ENCODE data around the gene OGFR.

The OGFR gene

DNA sequence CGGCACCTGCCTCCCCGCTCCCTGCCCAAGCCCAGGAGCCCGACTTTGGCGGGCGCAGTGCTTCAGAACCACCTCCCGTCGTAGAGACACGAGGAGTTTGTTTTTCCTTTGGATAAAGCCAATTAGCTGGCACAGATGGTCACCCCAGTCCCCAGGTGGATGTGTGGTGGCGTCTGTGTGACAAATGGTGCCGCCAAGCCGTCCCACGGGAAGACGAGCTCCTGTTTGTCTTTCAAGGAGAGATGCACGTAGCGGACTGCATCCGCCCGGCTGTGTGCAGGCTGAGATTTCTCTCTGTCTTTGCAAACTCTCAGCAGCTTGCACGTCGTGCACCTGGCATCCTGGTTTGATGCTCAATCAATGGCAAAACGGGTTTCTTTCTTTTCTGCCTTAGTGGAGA lies 24.4 kb upstream of the OGFR start:
- peaks cover 0 to 18% (median 14%) of the 10 kb centered on the region in 5 donors for H3K27me3 ChIP-seq (ENCODE audit: control insufficient read depth in 5 of 5, insufficient read depth in 4 of 5, low read length in 5 of 5)
- H3K9ac ChIP-seq (ENCODE audit: low read length in 5 of 5) = no peak overlapping the region
- H3K27ac ChIP-seq (ENCODE audit: low read depth, low read length) = no peak overlapping the region
- peaks cover 4 to 27% (median 17%) of the 10 kb centered on the region in 5 donors for H3K4me1 ChIP-seq (ENCODE audit: control insufficient read depth in 5 of 5, insufficient read depth in 5 of 5, low read length in 5 of 5)
- H3K36me3 ChIP-seq (ENCODE audit: control insufficient read depth in 5 of 5, insufficient read depth in 5 of 5, low read length in 5 of 5) = no peaks in the 10 kb centered on the region
- peaks cover 0 to 3% (median 0%) of the 10 kb centered on the region in 5 donors for H3K9me3 ChIP-seq (ENCODE audit: control insufficient read depth in 5 of 5, low read length in 5 of 5)
- no peak overlapping the region for H3K4me3 ChIP-seq (ENCODE audit: low read depth in 1 of 5, low read length in 5 of 5)

DNA sequence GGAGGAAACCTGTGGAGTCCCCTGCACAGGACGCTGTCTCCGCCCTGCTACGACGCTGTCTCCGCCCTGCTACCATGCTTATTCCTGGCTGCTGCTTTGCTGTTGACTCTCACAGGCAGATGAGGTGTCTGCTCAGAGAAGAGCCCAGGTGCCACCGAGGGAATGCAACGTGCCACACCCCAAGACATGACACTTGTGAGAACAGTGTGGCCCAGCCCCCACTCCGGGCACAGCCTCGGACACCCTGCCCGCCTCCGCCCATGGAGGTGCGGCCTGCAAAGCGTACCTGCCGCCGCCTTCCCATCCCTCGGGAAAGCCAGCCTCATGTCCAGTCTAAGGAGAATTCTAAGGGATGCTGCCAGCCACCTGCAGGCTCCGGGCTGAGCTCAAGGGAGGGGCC lies 23.9 kb upstream of the OGFR start:
- Histone ChIP-seq H3K4me1 (ENCODE audit: control insufficient read depth in 5 of 5, insufficient read depth in 5 of 5, low read length in 5 of 5) (peaks cover 4 to 27% (median 17%) of the 10 kb centered on the region in 5 donors), H3K27ac (ENCODE audit: low read depth, low read length) (no peak overlapping the region), H3K4me3 (ENCODE audit: low read depth in 1 of 5, low read length in 5 of 5) (no peak overlapping the region), H3K27me3 (ENCODE audit: control insufficient read depth in 5 of 5, insufficient read depth in 4 of 5, low read length in 5 of 5) (peaks cover 0 to 18% (median 11%) of the 10 kb centered on the region in 5 donors), H3K9me3 (ENCODE audit: control insufficient read depth in 5 of 5, low read length in 5 of 5) (peaks cover 0 to 3% (median 0%) of the 10 kb centered on the region in 5 donors), H3K36me3 (ENCODE audit: control insufficient read depth in 5 of 5, insufficient read depth in 5 of 5, low read length in 5 of 5) (no peaks in the 10 kb centered on the region), H3K9ac (ENCODE audit: low read length in 5 of 5) (no peak overlapping the region)

DNA sequence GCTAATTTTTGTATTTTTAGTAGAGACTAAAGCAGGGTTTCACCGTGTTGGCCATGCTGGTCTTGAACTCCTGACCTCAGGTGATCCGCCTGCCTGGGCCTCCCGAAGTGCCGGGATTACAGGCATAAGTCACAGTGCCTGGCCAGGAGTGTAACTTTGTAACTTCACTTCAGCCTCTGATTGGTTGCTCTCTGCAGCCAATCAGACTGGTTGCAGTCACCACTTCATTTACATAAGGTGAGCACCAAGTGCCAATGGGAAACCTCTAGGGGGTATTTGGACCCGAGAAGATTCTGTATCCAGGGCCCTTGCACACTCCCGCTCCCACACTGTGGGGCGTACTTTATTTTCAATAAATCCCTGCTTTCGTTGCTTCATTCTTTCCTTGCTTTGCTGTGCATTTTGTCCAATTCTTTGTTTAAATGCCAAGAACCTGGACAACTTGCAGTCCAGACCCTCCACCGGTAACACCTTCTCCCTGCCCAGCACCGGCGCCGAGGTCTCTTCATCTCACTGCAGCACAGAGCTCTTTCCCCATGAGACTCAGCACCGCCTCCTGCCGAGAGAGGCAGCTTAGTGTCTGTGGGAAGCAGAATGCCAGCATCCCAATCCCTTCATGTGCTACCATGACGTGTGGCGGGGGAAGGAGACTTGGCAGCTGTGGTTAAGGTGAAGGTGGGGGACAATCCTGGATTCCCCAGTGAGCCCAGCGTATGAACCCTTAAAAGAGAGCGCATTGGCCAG lies 22.3 kb upstream of the OGFR start:
- peaks cover 0 to 20% (median 15%) of the 10 kb centered on the region in 5 donors for H3K27me3 ChIP-seq (ENCODE audit: control insufficient read depth in 5 of 5, insufficient read depth in 4 of 5, low read length in 5 of 5)
- no peaks in the 10 kb centered on the region for H3K9me3 ChIP-seq (ENCODE audit: control insufficient read depth in 5 of 5, low read length in 5 of 5)
- H3K9ac ChIP-seq (ENCODE audit: low read length in 5 of 5) = no peak overlapping the region
- peaks cover 4 to 14% (median 11%) of the 10 kb centered on the region in 5 donors for H3K4me1 ChIP-seq (ENCODE audit: control insufficient read depth in 5 of 5, insufficient read depth in 5 of 5, low read length in 5 of 5)
- H3K36me3 ChIP-seq (ENCODE audit: control insufficient read depth in 5 of 5, insufficient read depth in 5 of 5, low read length in 5 of 5) = no peaks in the 10 kb centered on the region
- H3K27ac ChIP-seq (ENCODE audit: low read depth, low read length) = no peak overlapping the region
- no peak overlapping the region for H3K4me3 ChIP-seq (ENCODE audit: low read depth in 1 of 5, low read length in 5 of 5)

DNA sequence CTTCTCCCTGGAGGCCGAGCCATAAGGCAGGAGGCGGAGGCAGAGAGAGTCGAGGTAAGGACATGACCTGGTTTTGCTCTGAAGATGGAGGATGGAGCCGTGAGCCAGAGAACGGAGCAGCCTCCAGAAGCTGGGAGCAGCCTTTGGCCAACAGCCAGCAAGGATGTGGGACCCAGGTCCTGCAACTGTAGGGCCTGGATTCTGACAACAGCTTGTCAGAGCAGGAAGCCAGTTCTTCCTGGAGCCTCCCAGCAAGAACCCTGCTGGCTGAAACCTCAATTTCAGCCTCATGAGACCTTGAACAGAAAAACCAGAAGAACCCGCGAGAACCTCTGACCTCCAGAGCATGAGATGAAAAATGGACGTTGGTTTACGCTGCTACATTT lies 21.7 kb upstream of the OGFR start:
- peaks cover 0 to 16% (median 10%) of the 10 kb centered on the region in 5 donors for H3K27me3 ChIP-seq (ENCODE audit: control insufficient read depth in 5 of 5, insufficient read depth in 4 of 5, low read length in 5 of 5)
- no peak overlapping the region for H3K27ac ChIP-seq (ENCODE audit: low read depth, low read length)
- no peak overlapping the region for H3K9ac ChIP-seq (ENCODE audit: low read length in 5 of 5)
- H3K9me3 ChIP-seq (ENCODE audit: control insufficient read depth in 5 of 5, low read length in 5 of 5) = no peaks in the 10 kb centered on the region
- H3K4me1 ChIP-seq (ENCODE audit: control insufficient read depth in 5 of 5, insufficient read depth in 5 of 5, low read length in 5 of 5) = peaks cover 4 to 13% (median 11%) of the 10 kb centered on the region in 5 donors
- no peak overlapping the region for H3K4me3 ChIP-seq (ENCODE audit: low read depth in 1 of 5, low read length in 5 of 5)
- no peaks in the 10 kb centered on the region for H3K36me3 ChIP-seq (ENCODE audit: control insufficient read depth in 5 of 5, insufficient read depth in 5 of 5, low read length in 5 of 5)

DNA sequence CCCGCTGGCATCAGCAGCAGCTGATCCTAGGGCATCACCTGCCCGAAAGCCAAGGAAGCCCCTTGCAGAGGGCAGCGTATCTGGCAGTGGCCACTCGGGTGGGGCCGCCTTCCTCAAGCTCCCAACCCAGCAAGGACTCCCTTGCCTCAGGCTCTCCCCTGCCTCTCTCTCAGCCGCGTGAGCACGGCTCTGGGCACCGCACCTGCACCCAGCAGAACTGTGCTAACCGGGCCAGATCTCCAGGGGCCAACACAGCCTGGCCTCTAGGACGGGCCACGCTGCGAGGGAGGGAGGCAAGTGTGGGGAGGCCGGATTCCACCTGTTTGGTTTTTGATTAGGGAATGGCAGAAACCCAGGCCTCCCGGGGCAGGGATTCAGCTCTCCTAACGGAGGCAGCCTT lies 20.1 kb upstream of the OGFR start:
- Histone ChIP-seq H3K9me3 (ENCODE audit: control insufficient read depth in 5 of 5, low read length in 5 of 5) (no peaks in the 10 kb centered on the region), H3K27ac (ENCODE audit: low read depth, low read length) (no peak overlapping the region), H3K27me3 (ENCODE audit: control insufficient read depth in 5 of 5, insufficient read depth in 4 of 5, low read length in 5 of 5) (peaks cover 4 to 12% (median 7%) of the 10 kb centered on the region in 5 donors), H3K36me3 (ENCODE audit: control insufficient read depth in 5 of 5, insufficient read depth in 5 of 5, low read length in 5 of 5) (no peaks in the 10 kb centered on the region), H3K9ac (ENCODE audit: low read length in 5 of 5) (no peak overlapping the region), H3K4me1 (ENCODE audit: control insufficient read depth in 5 of 5, insufficient read depth in 5 of 5, low read length in 5 of 5) (peaks cover 4 to 13% (median 11%) of the 10 kb centered on the region in 5 donors), H3K4me3 (ENCODE audit: low read depth in 1 of 5, low read length in 5 of 5) (no peak overlapping the region)

DNA sequence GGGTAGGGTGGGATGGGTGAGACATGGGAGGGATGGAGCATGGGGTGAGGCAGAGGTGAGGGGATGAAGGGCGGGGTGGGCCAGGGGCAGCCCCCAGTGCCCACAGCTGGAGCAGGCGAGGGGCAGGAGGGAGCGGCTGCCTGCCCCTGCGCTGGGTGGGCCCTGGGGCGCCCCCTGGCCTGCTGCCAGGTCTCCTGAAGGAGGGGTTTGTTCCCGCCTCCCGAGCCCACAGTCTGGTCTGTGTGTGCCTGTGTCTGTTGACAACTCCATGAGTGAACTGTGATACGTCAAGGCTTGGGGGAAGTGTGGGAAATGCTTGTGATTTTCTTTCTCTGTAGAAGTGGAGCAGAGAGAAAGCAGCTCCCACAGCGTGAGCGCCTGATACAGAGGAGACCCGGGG lies 19.2 kb upstream of the OGFR start:
- Histone ChIP-seq H3K9me3 (ENCODE audit: control insufficient read depth in 5 of 5, low read length in 5 of 5) (no peaks in the 10 kb centered on the region), H3K27me3 (ENCODE audit: control insufficient read depth in 5 of 5, insufficient read depth in 4 of 5, low read length in 5 of 5) (peaks cover 4 to 16% (median 5%) of the 10 kb centered on the region in 5 donors), H3K4me3 (ENCODE audit: low read depth in 1 of 5, low read length in 5 of 5) (no peak overlapping the region), H3K27ac (ENCODE audit: low read depth, low read length) (no peak overlapping the region), H3K9ac (ENCODE audit: low read length in 5 of 5) (no peak overlapping the region), H3K4me1 (ENCODE audit: control insufficient read depth in 5 of 5, insufficient read depth in 5 of 5, low read length in 5 of 5) (peaks cover 4 to 13% (median 11%) of the 10 kb centered on the region in 5 donors), H3K36me3 (ENCODE audit: control insufficient read depth in 5 of 5, insufficient read depth in 5 of 5, low read length in 5 of 5) (no peaks in the 10 kb centered on the region)

DNA sequence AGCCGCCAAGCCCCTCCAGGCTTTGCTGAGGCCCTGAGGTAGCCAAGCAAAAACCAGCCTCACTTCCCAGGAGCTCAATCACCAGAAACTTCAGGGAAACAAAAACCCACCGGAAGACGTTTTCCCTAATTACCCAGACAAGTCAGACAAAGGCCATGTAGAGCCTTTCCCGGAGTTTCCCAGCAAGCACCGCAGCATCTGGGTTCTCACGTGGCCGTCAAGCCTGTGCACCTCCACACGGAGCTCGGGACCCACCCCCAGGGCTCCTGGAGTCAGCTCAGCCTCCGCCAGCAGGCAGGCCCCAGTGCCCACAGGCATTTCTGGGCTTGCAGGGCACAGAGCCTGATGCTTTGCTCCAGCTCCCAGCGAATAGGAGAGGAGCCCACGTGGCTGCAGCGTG lies 18.5 kb upstream of the OGFR start:
- Histone ChIP-seq H3K9ac (ENCODE audit: low read length in 5 of 5) (no peak overlapping the region), H3K27me3 (ENCODE audit: control insufficient read depth in 5 of 5, insufficient read depth in 4 of 5, low read length in 5 of 5) (peaks cover 4 to 17% (median 5%) of the 10 kb centered on the region in 5 donors), H3K36me3 (ENCODE audit: control insufficient read depth in 5 of 5, insufficient read depth in 5 of 5, low read length in 5 of 5) (no peaks in the 10 kb centered on the region), H3K27ac (ENCODE audit: low read depth, low read length) (no peak overlapping the region), H3K4me3 (ENCODE audit: low read depth in 1 of 5, low read length in 5 of 5) (no peak overlapping the region), H3K4me1 (ENCODE audit: control insufficient read depth in 5 of 5, insufficient read depth in 5 of 5, low read length in 5 of 5) (peaks cover 4 to 14% (median 12%) of the 10 kb centered on the region in 5 donors), H3K9me3 (ENCODE audit: control insufficient read depth in 5 of 5, low read length in 5 of 5) (no peaks in the 10 kb centered on the region)

DNA sequence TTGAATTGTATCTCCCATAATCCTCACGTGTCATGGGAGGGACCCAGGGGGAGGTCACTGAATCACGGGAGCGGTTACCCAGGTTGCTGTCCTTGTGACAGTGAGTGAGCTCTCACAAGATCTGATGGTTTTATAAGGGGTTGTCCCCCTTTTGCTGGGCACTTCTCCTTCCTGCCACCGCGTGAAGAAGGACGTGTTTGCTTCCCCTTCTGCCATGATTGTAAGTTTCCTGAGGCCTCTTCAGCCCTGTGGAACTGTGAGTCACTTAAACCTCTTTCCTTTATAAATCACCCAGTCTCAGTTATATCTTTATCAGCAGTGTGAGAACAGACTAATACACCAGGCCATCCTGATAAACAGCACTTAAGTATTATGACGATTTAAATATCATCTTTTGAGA lies 17.3 kb upstream of the OGFR start:
- H3K27ac ChIP-seq (ENCODE audit: low read depth, low read length) = no peak overlapping the region
- H3K36me3 ChIP-seq (ENCODE audit: control insufficient read depth in 5 of 5, insufficient read depth in 5 of 5, low read length in 5 of 5) = no peaks in the 10 kb centered on the region
- peaks cover 4 to 17% (median 7%) of the 10 kb centered on the region in 5 donors for H3K27me3 ChIP-seq (ENCODE audit: control insufficient read depth in 5 of 5, insufficient read depth in 4 of 5, low read length in 5 of 5)
- H3K4me3 ChIP-seq (ENCODE audit: low read depth in 1 of 5, low read length in 5 of 5) = no peak overlapping the region
- peaks cover 6 to 16% (median 16%) of the 10 kb centered on the region in 5 donors for H3K4me1 ChIP-seq (ENCODE audit: control insufficient read depth in 5 of 5, insufficient read depth in 5 of 5, low read length in 5 of 5)
- H3K9me3 ChIP-seq (ENCODE audit: control insufficient read depth in 5 of 5, low read length in 5 of 5) = no peaks in the 10 kb centered on the region
- no peak overlapping the region for H3K9ac ChIP-seq (ENCODE audit: low read length in 5 of 5)

DNA sequence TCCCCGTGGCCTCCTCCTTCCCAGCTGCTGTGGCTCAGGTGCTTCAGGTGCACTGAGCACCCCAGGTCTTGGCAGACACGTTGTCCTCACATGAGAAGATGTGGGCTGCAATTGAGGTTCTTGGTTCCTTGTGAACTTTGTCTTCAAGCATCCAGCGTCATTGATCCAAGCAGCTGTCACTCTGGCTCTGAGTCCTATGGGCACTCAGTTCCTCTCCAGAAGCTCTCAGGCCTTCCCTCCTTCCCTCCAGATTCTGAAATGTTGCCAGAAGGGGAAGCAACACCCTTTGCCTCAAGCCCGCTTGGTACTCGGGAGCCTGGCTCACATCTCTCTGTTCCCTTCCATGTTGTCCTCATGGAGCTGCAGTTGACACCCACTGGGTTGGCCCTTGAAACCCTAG lies 16.8 kb upstream of the OGFR start:
- Histone ChIP-seq H3K27ac (ENCODE audit: low read depth, low read length) (no peak overlapping the region), H3K9ac (ENCODE audit: low read length in 5 of 5) (no peak overlapping the region), H3K27me3 (ENCODE audit: control insufficient read depth in 5 of 5, insufficient read depth in 4 of 5, low read length in 5 of 5) (peaks cover 3 to 17% (median 5%) of the 10 kb centered on the region in 5 donors), H3K36me3 (ENCODE audit: control insufficient read depth in 5 of 5, insufficient read depth in 5 of 5, low read length in 5 of 5) (no peaks in the 10 kb centered on the region), H3K4me3 (ENCODE audit: low read depth in 1 of 5, low read length in 5 of 5) (no peak overlapping the region), H3K9me3 (ENCODE audit: control insufficient read depth in 5 of 5, low read length in 5 of 5) (no peaks in the 10 kb centered on the region), H3K4me1 (ENCODE audit: control insufficient read depth in 5 of 5, insufficient read depth in 5 of 5, low read length in 5 of 5) (peaks cover 6 to 12% (median 11%) of the 10 kb centered on the region in 5 donors)

DNA sequence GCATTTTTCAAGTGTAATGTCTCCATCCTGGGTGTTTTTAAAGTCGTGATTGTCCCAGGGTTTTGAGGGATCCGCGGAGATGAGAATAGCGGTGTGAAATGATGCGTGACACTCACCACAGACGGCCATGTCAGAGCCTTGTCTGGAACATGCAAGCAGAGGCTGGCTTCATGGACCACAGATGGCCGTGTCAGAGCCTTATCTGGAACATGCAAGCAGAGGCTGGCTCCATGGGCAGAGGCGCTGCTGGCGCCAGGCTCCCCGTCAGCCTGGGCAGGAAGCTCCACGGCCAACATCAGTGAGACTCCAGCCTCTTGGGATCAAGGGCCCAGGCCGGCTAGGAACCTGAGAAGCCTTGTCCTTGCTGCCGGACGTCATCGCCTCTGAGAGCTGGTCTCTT lies 16.0 kb upstream of the OGFR start:
- H3K9ac ChIP-seq (ENCODE audit: low read length in 5 of 5) = no peak overlapping the region
- H3K36me3 ChIP-seq (ENCODE audit: control insufficient read depth in 5 of 5, insufficient read depth in 5 of 5, low read length in 5 of 5) = no peaks in the 10 kb centered on the region
- H3K27me3 ChIP-seq (ENCODE audit: control insufficient read depth in 5 of 5, insufficient read depth in 4 of 5, low read length in 5 of 5) = peaks cover 3 to 17% (median 5%) of the 10 kb centered on the region in 5 donors
- peaks cover 1 to 7% (median 6%) of the 10 kb centered on the region in 5 donors for H3K4me1 ChIP-seq (ENCODE audit: control insufficient read depth in 5 of 5, insufficient read depth in 5 of 5, low read length in 5 of 5)
- H3K4me3 ChIP-seq (ENCODE audit: low read depth in 1 of 5, low read length in 5 of 5) = no peak overlapping the region
- no peaks in the 10 kb centered on the region for H3K9me3 ChIP-seq (ENCODE audit: control insufficient read depth in 5 of 5, low read length in 5 of 5)
- H3K27ac ChIP-seq (ENCODE audit: low read depth, low read length) = no peak overlapping the region

Data from subcutaneous abdominal adipose tissue (tissue), 5 donors.